ENCODE data around the gene DTHD1. TPM values are rescaled to one million over a fixed set of nuclear protein-coding genes. Genes with fewer than 3 reads are reported as not detected.

Gene DTHD1
- total RNA-seq, 1 donor = not detected

DNA sequence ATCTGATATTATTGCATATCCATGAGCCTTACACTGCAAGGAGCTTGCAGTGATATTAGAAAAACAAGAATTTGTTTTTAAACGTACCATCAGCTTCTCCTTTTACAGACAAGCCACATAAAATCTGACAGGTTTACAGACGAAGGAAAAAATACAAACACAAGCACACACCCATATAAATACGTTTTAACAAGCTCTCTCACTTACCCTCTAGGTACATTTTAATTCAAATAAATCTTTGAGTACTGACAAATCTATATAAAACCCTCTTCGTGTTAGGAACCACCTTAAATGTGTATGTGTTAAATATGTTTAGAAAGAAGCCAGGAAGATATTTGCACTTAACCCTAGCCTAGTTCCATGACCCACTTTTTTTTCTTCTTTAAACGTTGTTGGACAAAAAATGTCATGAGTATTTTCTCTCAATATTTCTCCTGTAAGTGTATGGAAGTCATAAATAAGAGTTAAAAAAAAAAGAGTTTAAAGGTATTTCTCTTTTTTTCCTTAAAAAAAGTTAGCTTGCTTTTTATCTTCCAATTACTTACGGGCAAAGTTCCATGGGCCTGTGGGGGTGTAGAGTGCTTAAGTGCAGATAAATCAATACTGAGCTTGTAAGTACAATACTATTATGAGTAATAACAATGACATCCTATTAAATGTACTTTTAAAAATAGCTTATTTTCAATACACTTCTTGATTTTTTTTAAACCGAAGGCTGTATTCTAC, 38.6 kb upstream of the DTHD1 start:
- no peak overlapping the region for H3K4me3 ChIP-seq (ENCODE audit: low read depth, low read length)
- TF ChIP-seq, protein P1, sequence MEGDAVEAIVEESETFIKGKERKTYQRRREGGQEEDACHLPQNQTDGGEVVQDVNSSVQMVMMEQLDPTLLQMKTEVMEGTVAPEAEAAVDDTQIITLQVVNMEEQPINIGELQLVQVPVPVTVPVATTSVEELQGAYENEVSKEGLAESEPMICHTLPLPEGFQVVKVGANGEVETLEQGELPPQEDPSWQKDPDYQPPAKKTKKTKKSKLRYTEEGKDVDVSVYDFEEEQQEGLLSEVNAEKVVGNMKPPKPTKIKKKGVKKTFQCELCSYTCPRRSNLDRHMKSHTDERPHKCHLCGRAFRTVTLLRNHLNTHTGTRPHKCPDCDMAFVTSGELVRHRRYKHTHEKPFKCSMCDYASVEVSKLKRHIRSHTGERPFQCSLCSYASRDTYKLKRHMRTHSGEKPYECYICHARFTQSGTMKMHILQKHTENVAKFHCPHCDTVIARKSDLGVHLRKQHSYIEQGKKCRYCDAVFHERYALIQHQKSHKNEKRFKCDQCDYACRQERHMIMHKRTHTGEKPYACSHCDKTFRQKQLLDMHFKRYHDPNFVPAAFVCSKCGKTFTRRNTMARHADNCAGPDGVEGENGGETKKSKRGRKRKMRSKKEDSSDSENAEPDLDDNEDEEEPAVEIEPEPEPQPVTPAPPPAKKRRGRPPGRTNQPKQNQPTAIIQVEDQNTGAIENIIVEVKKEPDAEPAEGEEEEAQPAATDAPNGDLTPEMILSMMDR (IDR thresholded peaks at IDR 0.05; ENCODE audit: insufficient read depth, low read depth, low read length) = no peak
- peak; percentile 5 for DNase-seq (ENCODE audit: low read depth)

GRCh38 chr4:36243355-36244256, 37.8 kb upstream of the DTHD1 start:
- H3K4me3 ChIP-seq (ENCODE audit: low read depth, low read length) = peak overlapping the region; percentile 54
- peak; percentile 9 for DNase-seq (ENCODE audit: low read depth)
- TF ChIP-seq, protein P1 (IDR thresholded peaks at IDR 0.05; ENCODE audit: insufficient read depth, low read depth, low read length) = no peak

GRCh38 chr4:36244257-36245082, 36.9 kb upstream of the DTHD1 start, which contains the start of gene ARAP2:
Gene ARAP2 (minus strand): TSS chr4:36244514. CDS start chr4:36229486, 15,028 bp downstream.
- peak within 1 kb of the TSS; percentile 54 for H3K4me3 ChIP-seq (ENCODE audit: low read depth, low read length)
- TF ChIP-seq, protein P1 (IDR thresholded peaks at IDR 0.05; ENCODE audit: insufficient read depth, low read depth, low read length) = no peak
- DNase-seq (ENCODE audit: low read depth) = no peak

DNA sequence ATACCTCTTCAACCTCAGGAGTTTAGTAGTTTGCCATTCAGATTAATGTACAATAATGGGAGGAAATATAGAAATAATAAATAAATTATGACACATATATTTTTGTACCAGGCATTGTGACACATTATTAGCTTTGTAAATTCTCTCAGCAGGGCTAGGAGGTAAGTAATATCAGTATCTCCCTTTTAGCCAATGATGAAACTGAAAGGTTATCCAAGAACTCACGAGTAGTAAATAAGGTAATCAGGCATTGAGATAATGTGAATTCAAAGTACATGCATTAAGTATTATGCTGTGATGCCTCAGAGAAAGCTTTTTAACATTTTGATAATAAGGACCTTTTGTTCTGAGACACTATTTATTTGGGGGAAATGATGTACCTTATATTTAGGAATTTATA, 31.8 kb upstream of the DTHD1 start:
- H3K4me3 ChIP-seq (ENCODE audit: low read depth, low read length) = no peak overlapping the region
- TF ChIP-seq, protein P1 (IDR thresholded peaks at IDR 0.05; ENCODE audit: insufficient read depth, low read depth, low read length) = no peak
- DNase-seq (ENCODE audit: low read depth) = no peak

DNA sequence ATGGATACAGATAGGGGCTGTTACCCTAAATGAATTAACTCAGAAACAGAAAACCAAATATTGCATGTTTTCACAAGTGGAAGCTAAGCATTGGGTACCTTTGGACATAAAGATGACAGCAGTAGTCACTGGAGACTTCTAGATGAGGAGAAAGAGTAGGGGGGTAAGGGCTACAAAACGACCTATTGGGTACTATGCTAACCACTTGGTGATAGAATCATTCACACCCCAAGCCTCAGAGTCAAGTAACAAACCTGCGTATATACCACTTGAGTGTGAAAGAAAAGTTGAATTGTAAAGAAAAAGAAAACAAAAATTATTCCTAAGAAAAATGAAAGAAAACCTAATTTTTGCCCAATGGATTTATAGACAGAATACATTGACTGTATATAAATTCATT, 29.4 kb upstream of the DTHD1 start:
- no peak overlapping the region for H3K4me3 ChIP-seq (ENCODE audit: low read depth, low read length)
- no peak for DNase-seq (ENCODE audit: low read depth)
- TF ChIP-seq, protein P1 (IDR thresholded peaks at IDR 0.05; ENCODE audit: insufficient read depth, low read depth, low read length) = no peak

GRCh38 chr4:36254371-36254770, 27.0 kb upstream of the DTHD1 start:
- TF ChIP-seq, protein P1 (IDR thresholded peaks at IDR 0.05; ENCODE audit: insufficient read depth, low read depth, low read length) = no peak
- DNase-seq (ENCODE audit: low read depth) = no peak
- no peak overlapping the region for H3K4me3 ChIP-seq (ENCODE audit: low read depth, low read length)

Measured in fibroblast of villous mesenchyme (primary cell).